GM21786 (cell line): Measurements from ENCODE around the gene CELSR3.

Experiments
- ATAC-seq: cut with Tn5 transposase; IDR thresholded peaks from one replicate; pipeline ENCODE4 v1.9.1; 2021; ENCODE audit not compliant: unreplicated experiment

The CELSR3 gene

GRCh38 chr3:48587686-48588085 lies 75.0 kb downstream of the CELSR3 start:
- ATAC-seq: no peak
